GM12873 (cell line): ENCODE results near the gene ZNF462.

Source experiments
- TF ChIP-seq, protein P1 (sequence below): IDR thresholded peaks from 2 replicates; pipeline ENCODE4 v1.5.1; 2012; ENCODE audit warnings: low read depth, mild to moderate bottlenecking, moderate library complexity, low read length, control low read depth; ENCODE audit not compliant: insufficient read depth; ENCODE audit errors: missing control alignments

Gene ZNF462

DNA sequence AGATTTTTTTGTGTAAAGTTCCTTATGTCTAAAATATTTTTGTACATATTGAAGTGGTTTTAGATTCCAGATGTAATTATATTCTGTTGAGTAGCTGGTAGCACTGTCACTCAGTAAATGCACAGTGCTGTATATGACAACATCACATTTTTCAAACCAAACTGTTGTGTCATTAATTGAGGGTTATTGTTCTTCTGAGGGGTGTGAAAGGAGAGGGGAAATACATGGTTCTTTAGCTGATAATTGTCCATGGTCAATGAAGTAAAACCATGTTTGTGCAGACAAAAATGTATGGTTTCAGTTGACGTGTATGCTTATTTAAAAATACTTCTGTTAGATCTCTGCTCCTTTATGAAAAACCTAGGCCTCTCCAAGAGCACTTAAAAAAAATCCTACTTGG lies 3.3 kb downstream of the ZNF462 start:
- TF ChIP-seq, protein P1, sequence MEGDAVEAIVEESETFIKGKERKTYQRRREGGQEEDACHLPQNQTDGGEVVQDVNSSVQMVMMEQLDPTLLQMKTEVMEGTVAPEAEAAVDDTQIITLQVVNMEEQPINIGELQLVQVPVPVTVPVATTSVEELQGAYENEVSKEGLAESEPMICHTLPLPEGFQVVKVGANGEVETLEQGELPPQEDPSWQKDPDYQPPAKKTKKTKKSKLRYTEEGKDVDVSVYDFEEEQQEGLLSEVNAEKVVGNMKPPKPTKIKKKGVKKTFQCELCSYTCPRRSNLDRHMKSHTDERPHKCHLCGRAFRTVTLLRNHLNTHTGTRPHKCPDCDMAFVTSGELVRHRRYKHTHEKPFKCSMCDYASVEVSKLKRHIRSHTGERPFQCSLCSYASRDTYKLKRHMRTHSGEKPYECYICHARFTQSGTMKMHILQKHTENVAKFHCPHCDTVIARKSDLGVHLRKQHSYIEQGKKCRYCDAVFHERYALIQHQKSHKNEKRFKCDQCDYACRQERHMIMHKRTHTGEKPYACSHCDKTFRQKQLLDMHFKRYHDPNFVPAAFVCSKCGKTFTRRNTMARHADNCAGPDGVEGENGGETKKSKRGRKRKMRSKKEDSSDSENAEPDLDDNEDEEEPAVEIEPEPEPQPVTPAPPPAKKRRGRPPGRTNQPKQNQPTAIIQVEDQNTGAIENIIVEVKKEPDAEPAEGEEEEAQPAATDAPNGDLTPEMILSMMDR, result no peak

DNA sequence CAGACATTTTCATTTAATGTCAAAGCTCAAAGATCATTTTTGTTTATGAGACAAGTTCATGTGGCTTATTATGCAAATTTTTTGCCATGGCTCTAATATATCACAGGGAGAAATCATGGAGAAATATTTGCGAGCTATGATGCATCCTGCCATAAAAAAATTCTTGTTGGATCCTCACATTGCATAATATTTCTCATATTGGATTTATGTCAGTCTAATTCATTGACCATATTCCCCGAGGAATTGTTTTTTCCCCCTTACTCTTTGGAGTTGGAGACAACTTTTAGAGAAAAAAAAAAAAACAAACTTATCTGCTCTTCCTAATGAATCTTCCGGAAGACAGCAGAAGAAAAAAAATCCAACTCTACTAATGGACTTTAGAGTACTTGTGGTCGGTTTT lies 4.3 kb downstream of the ZNF462 start:
- TF ChIP-seq, protein P1, result no peak

DNA sequence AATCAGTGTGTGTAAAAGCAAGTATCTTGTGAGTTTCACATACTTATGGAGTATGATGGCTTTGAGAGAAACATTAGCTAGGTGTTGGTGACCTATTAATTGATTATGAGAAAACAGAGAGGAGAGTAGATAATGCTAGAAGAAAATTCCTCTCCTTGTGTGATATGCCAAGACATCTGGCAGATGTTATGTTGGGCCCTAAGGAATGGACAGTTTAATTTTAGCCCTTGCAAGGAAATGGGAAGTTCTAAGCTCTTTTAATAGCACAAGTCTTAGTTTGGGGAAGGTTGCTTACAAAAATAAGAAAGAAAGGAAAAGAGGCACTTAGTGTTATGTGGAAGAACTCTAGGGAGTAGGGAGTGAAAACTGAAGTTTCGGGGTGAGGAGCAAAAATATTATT lies 5.1 kb downstream of the ZNF462 start:
- TF ChIP-seq, protein P1, result no peak

DNA sequence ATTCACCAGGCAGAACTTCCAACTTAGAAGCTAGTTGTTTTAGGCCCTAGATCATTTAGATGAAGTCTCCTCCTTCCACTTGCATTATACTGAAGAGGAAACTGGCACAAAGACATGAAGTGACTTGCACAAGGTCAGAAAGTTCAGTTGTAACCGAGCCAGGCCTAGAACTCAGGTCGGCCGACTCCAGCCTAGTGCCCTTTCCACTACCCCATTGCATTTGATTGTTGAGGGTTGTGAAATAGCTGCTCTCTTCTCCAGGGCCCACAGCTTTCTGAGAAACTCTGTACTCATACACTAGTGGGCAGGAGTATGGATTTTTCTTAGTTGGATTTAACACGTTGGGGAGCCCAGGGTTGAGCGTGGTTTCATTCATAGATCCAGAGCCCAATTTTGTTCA lies 5.6 kb downstream of the ZNF462 start:
- TF ChIP-seq, protein P1, result no peak

DNA sequence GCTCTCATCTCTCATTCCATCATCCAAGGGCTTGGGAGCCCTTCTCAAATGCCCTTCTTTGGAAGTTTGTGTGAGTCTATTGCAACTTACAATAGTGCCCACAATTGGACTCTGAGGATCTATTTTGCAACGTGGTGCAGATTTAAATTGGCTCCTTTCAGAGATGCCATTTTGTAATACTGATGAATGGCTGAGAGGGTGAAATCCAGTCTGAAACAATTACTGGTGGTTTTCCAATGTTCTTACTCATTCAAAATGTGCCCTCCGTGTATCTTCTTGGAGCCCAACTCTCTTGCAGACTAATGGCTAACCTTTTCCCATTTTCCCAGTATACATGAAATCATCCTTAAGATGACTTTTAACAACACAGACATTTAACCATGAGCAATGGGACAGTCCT lies 6.1 kb downstream of the ZNF462 start:
- TF ChIP-seq, protein P1, result no peak

DNA sequence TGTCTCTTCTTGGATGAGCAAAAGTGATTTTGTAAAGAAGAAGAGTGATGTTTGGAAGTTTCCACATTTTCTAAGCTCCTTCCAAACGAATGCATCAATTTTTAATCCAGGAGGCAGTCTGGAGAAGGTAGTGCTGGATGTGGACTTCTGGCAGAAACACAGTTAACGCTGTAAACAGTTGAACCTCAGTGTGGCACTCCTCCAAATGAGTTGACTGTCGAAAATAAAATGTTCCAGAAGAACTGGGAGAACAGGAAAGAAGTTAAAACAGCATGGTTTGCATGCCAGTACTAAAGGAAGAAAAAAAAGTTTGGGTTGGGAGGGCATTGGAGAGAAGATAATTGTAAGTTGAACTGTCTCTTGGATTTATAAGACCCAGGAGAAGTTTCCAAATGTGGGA lies 6.5 kb downstream of the ZNF462 start:
- TF ChIP-seq, protein P1, result no peak

DNA sequence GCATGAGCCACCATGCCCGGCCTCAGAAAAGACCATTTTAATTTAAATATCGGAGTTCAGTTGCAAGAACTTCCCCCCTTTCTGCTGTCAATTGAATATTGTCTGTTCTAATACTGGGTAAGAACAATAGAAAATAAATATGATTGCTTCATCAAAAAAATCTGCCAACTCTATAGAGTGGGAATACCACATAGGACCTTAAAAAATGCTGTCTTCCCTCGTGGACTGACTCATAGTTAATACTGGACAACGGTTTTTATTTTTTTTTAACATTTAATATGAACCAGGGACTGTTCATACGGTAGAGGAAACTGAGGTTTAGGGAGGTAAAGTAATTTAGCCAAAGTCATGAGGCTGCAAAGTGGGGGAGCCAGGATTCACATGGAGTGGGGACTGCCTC lies 9.7 kb downstream of the ZNF462 start:
- TF ChIP-seq, protein P1, result no peak
